Uterus (tissue), 4 donors: ENCODE measurements around the gene ACVR2A. TPM values are rescaled to one million over a fixed set of nuclear protein-coding genes. Genes with fewer than 3 reads are reported as not detected.

Experiments
- DNase-seq, 2 donors: peaks; one replicate each; pipeline ENCODE4 v3.0.0-alpha.2; 2019 to 2020
- H3K27ac ChIP-seq, 2 donors: fragments of 200-600 bp; sonication (generic); 1 replicate in 1 of 2; 2 replicates in 1 of 2; pipeline ENCODE4 v1.5.1; 2016 to 2018
- H3K27me3 ChIP-seq, 2 donors: fragments of 200-600 bp; sonication (generic); one replicate each; pipeline ENCODE4 v1.5.1; 2018 to 2019; ENCODE audit warnings: control low read depth in 1 of 2
- H3K36me3 ChIP-seq, 2 donors: fragments of 200-600 bp; sonication (generic); one replicate each; pipeline ENCODE4 v1.5.1; 2019; ENCODE audit warnings: control low read depth in 1 of 2
- H3K4me1 ChIP-seq, 2 donors: fragments of 200-600 bp; sonication (generic); one replicate each; pipeline ENCODE4 v1.5.1; 2018 to 2019; ENCODE audit warnings: control low read depth in 1 of 2
- H3K4me3 ChIP-seq, 2 donors: fragments of 200-600 bp; sonication (generic); 1 replicate in 1 of 2; 2 replicates in 1 of 2; pipeline ENCODE4 v1.5.1; 2018 to 2019; ENCODE audit warnings: mild to moderate bottlenecking in 1 of 2
- H3K9me3 ChIP-seq, 2 donors: fragments of 200-600 bp; sonication (generic); one replicate each; pipeline ENCODE4 v1.5.1; 2019; ENCODE audit warnings: control low read depth in 1 of 2
- POLR2A ChIP-seq, 2 donors: fragments of 450-650 bp; IDR thresholded peaks; one replicate each; pipeline ENCODE4 v1.6.1; 2016; ENCODE audit warnings: antibody characterized with exemption in 2 of 2, mild to moderate bottlenecking in 1 of 2, moderate library complexity in 1 of 2
- intact Hi-C: fragments of 100-400 bp; cut with DNase I; formaldehyde crosslinking; loops from one replicate; pipeline ENCODE4 v1.15.1; 2023; ENCODE audit warnings: low total_unique reads
- total RNA-seq, 4 donors: library from RNA; depleted of rRNA in 3 of 4; stranded (reverse); fragments of >200 nt in 3 of 4; gene quantifications; one replicate each; pipeline versions ENCODE4 v1.1.0 to v1.2.4, GENCODE V29; 2014 to 2023
- TF ChIP-seq, protein P1 (sequence below), 4 experiments: fragments of 200-600 bp in 2 of 4; fragments of 450-650 bp in 2 of 4; sonication (generic) in 2 of 4; IDR thresholded peaks; one replicate each; pipeline ENCODE4 v1.5.1; 2016 to 2019; ENCODE audit warnings: antibody characterized with exemption in 4 of 4, mild to moderate bottlenecking in 2 of 4, moderate library complexity in 1 of 4
- donor health status: DM: yes; HTN: yes; CAD: no.

The ACVR2A gene
- total RNA-seq, 4 donors from 2014 or later: 35.0 to 67.5 (median 56.2) TPM

DNA sequence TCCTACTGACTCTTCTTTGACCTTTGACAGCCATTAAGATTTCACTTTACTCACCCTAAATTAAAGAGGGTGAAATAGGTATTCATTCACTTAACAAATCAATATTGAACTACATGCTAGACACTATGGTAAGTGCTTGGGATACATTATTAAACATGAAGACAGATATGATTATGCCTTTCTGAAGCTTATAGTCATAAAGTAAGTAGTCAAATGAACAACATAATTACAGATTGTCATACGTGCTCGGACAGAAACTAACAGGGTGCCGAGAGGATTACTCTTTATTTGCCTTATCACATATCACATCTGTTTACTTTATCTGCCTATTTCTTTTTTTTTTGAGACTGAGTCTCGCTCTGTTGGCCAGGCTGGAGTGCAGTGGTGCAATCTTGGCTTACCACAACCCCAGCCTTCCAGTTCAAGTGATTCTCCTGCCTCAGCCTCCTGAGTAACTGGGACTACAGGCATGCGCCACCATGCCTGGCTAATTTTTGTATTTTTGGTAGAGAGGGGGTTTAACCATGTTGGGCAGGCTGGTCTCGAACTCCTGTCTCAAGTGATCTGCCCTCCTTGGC lies 9.8 kb downstream of the ACVR2A start:
- TF ChIP-seq, protein P1, sequence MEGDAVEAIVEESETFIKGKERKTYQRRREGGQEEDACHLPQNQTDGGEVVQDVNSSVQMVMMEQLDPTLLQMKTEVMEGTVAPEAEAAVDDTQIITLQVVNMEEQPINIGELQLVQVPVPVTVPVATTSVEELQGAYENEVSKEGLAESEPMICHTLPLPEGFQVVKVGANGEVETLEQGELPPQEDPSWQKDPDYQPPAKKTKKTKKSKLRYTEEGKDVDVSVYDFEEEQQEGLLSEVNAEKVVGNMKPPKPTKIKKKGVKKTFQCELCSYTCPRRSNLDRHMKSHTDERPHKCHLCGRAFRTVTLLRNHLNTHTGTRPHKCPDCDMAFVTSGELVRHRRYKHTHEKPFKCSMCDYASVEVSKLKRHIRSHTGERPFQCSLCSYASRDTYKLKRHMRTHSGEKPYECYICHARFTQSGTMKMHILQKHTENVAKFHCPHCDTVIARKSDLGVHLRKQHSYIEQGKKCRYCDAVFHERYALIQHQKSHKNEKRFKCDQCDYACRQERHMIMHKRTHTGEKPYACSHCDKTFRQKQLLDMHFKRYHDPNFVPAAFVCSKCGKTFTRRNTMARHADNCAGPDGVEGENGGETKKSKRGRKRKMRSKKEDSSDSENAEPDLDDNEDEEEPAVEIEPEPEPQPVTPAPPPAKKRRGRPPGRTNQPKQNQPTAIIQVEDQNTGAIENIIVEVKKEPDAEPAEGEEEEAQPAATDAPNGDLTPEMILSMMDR (IDR thresholded peaks at IDR 0.05): no peak
- H3K4me3 ChIP-seq: no peak overlapping the region
- H3K36me3 ChIP-seq: no peaks in the 10 kb centered on the region
- no peaks in the 10 kb centered on the region for H3K4me1 ChIP-seq
- H3K27ac ChIP-seq: no peak overlapping the region
- H3K9me3 ChIP-seq: no peaks in the 10 kb centered on the region
- intact Hi-C loops: no loop called here
- no peak for DNase-seq
- H3K27me3 ChIP-seq: no peaks in the 10 kb centered on the region

DNA sequence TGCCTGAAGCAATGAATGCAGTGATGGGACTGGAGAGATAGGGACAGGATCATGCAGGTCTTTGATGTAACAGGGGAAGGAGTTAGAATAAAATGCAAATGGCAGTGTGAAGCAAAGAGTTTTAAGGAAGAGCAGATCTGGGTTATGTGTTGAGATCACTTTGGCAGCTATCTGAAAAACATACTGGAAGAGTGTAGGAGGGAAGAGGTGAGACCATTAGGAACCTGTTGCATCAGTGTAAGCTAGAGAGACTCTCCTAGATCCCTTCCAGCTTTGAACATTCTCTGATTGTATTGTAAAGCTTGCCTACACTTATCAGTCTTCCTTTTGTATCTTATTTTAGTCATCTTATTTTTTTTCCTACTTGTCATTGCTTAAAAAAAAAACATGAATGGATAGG lies 10.5 kb downstream of the ACVR2A start:
- intact Hi-C loops: no loop called here
- Histone ChIP-seq H3K4me1 (no peaks in the 10 kb centered on the region), H3K27me3 (no peaks in the 10 kb centered on the region), H3K27ac (no peak overlapping the region), H3K4me3 (no peak overlapping the region), H3K36me3 (no peaks in the 10 kb centered on the region), H3K9me3 (no peaks in the 10 kb centered on the region)
- TF ChIP-seq, protein P1 (IDR thresholded peaks at IDR 0.05): no peak
- TF ChIP-seq POLR2A (IDR thresholded peaks at IDR 0.05): no peak
- DNase-seq: no peak

DNA sequence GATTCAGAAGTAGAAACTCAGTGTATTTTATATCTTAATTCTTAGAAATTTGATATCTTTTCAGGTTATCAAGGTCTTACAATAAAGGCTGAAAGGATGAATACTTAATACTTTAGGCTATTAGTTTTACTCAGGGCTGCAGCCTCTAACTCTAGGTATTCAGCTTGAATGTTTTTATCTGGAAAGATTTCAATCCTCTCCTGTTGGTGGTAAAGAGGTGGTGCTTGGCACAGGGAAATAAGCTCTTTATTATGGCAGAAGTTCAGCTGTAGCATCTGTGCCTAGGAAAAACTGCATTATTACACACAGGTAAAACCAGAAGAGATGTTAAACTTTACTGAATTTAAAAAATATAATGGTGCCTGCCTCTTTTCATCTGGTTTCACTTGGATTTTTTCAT lies 11.1 kb downstream of the ACVR2A start:
- Histone ChIP-seq H3K27me3 (no peaks in the 10 kb centered on the region), H3K9me3 (no peaks in the 10 kb centered on the region), H3K36me3 (no peaks in the 10 kb centered on the region), H3K4me3 (no peak overlapping the region), H3K4me1 (no peaks in the 10 kb centered on the region), H3K27ac (no peak overlapping the region)
- intact Hi-C loops: no loop called here
- DNase-seq: no peak
- TF ChIP-seq POLR2A (IDR thresholded peaks at IDR 0.05): no peak
- TF ChIP-seq, protein P1 (IDR thresholded peaks at IDR 0.05): no peak

DNA sequence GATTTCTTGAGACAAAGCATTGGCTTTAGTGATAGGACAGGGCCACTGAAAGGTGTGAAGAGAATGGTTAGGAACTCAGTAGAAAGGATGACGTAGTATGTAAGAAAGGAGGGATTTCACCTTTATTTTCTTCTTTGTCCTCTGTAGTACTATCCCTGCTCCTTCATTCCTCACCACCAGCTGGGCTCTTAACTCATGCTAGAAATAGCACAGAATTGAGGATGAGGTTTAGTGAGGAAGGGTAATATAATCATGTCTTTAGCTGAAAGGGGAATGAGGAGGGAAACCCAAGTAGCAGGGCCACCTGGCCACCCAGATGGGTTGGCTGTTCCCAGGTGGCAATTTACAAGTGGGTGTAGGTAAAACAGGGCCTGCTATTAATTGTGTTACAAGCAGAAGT lies 15.2 kb downstream of the ACVR2A start:
- Histone ChIP-seq H3K4me1 (no peaks in the 10 kb centered on the region), H3K9me3 (no peaks in the 10 kb centered on the region)

DNA sequence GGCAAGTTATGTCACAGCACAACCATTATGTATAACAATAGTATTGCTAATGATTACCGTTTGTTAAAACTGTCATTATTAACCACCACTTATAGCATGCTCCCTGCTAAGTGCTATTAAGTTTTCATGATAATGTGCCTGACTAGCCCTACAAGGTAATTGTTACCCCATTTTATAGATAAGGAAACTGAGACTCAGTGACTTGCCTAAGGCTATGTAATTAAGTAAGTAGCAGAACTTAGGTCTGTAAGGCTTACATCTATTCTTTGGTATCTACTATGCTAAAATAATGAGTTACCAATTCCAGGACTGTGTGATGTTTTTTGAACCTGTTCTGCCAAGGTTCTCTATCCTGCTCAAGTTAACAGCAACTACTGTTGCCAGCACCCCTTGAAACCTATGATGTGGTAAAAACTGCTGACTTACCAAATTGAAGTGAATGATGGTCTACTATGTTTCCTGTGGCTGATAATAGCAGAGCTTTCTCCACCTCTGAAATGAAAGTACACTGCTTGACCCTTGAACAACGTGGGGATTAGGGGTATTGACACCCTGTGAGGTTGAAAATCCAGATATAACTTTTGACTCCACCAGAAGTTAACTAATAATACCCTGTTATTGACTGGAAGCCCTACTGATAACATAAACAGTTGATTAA lies 18.2 kb downstream of the ACVR2A start:
- no peaks in the 10 kb centered on the region for H3K4me1 ChIP-seq
- DNase-seq: no peak
- no peaks in the 10 kb centered on the region for H3K36me3 ChIP-seq

More for the DNA sequence above, 15.2 kb downstream of the ACVR2A start:
- H3K27ac ChIP-seq: no peak overlapping the region
- TF ChIP-seq, protein P1 (IDR thresholded peaks at IDR 0.05): no peak
- DNase-seq: no peak
- H3K36me3 ChIP-seq: no peaks in the 10 kb centered on the region
- intact Hi-C loops: no loop called here
- H3K27me3 ChIP-seq: no peaks in the 10 kb centered on the region
- H3K4me3 ChIP-seq: no peak overlapping the region

More for the DNA sequence above, 18.2 kb downstream of the ACVR2A start:
- Histone ChIP-seq H3K9me3 (no peaks in the 10 kb centered on the region), H3K27me3 (no peaks in the 10 kb centered on the region), H3K4me3 (no peak overlapping the region), H3K27ac (no peak overlapping the region)
- intact Hi-C loops: no loop called here
- no peak for TF ChIP-seq POLR2A (IDR thresholded peaks at IDR 0.05)
- TF ChIP-seq, protein P1 (IDR thresholded peaks at IDR 0.05): no peak
